ENCODE data around the gene PRDM2. TPM values are rescaled to one million over a fixed set of nuclear protein-coding genes. Genes with fewer than 3 reads are reported as not detected.

Gene PRDM2
- total and polyA plus RNA-seq, 2 of the 13 experiments (the other 11 are each of a cell fraction or from before 2014, with no cell fraction given) = 4.0 to 6.5 TPM

GRCh38 chr1:13869172-13869797 is 169.3 kb downstream of the PRDM2 start:
- BruUV-seq (replicated peaks) = no TSS peak
- no peak overlapping the region for H2AFZ ChIP-seq (ENCODE audit: low read length)
- no peak overlapping the region for H3K4me2 ChIP-seq (ENCODE audit: low read depth, low read length)
- H3K79me2 ChIP-seq (ENCODE audit: insufficient read depth, low read length) = no peaks in the 10 kb centered on the region
- no peaks in the 10 kb centered on the region for H3K9me3 ChIP-seq (ENCODE audit: low read length)
- no peaks in the 10 kb centered on the region for H4K20me1 ChIP-seq (ENCODE audit: insufficient read depth, low read length)
- in situ Hi-C loops (cut with HindIII; ENCODE audit: extremely low pct_ligation_motif_present, low pct_unique_long_range_greater_than_20kb) (no loop called here), intact Hi-C loops (cut with micrococcal nuclease; ENCODE audit: unreplicated experiment) (no loop called here)
- ATAC-seq = no peak
- H3K36me3 ChIP-seq (replicated peaks in 1 of 2; ENCODE audit: control insufficient read depth in 1 of 2, insufficient read depth in 2 of 2, low read length in 2 of 2) = no peaks in the 10 kb centered on the region
- 22% methylated on average over 7 of the region's 7 CpGs for WGBS (ENCODE audit: low lambda C conversion rate)
- H3K4me3 ChIP-seq (replicated peaks in 1 of 3; ENCODE audit: insufficient read depth in 1 of 3, low read depth in 2 of 3, low read length in 3 of 3) = no peak overlapping the region
- FAIRE-seq = no peak
- no peaks in the 10 kb centered on the region for H3K4me1 ChIP-seq (ENCODE audit: insufficient read depth, low read length)
- H3K27me3 ChIP-seq (ENCODE audit: control insufficient read depth in 1 of 2, insufficient read depth in 2 of 2, low read length in 2 of 2) = peaks cover 0 to 6% of the 10 kb centered on the region in 2 experiments; a peak in 2 of 5 replicates
- H3K27ac ChIP-seq (ENCODE audit: extremely low read length, insufficient read depth, low read length) = no peak overlapping the region
- ChIA-PET POLR2A (no interaction called here), CTCF (ENCODE audit: low intra/inter-chr PET ratio, low total read pairs) (no interaction called here)
- DNase-seq (ENCODE audit: low spot score) = no peak
- no peak overlapping the region for H3K9ac ChIP-seq (ENCODE audit: insufficient read depth, low read depth, low read length)
- no peak for TF ChIP-seq ZNF30 (CRISPR knock-in tag; IDR thresholded peaks at IDR 0.05)
- TF ChIP-seq KMT2A (CRISPR knock-in tag; IDR thresholded peaks at IDR 0.05) = no peak
- no peak for TF ChIP-seq ZXDC (CRISPR knock-in tag; IDR thresholded peaks at IDR 0.05)
- no peak for TF ChIP-seq MBNL3 (CRISPR knock-in tag; conservative IDR thresholded peaks at IDR 0.05)

- Histone ChIP-seq H3K9me3 (ENCODE audit: low read length) (no peaks in the 10 kb centered on the region), H3K79me2 (ENCODE audit: insufficient read depth, low read length) (no peaks in the 10 kb centered on the region), H3K4me1 (ENCODE audit: insufficient read depth, low read length) (no peaks in the 10 kb centered on the region), H3K9ac (ENCODE audit: insufficient read depth, low read depth, low read length) (no peak overlapping the region), H2AFZ (ENCODE audit: low read length) (no peak overlapping the region), H3K4me2 (ENCODE audit: low read depth, low read length) (no peak overlapping the region), H3K4me3 (replicated peaks in 1 of 3; ENCODE audit: insufficient read depth in 1 of 3, low read depth in 2 of 3, low read length in 3 of 3) (no peak overlapping the region), H3K27me3 (ENCODE audit: control insufficient read depth in 1 of 2, insufficient read depth in 2 of 2, low read length in 2 of 2) (peaks cover 0 to 5% of the 10 kb centered on the region in 2 experiments; a peak in 2 of 5 replicates), H3K27ac (ENCODE audit: extremely low read length, insufficient read depth, low read length) (no peak overlapping the region), H4K20me1 (ENCODE audit: insufficient read depth, low read length) (no peaks in the 10 kb centered on the region), H3K36me3 (replicated peaks in 1 of 2; ENCODE audit: control insufficient read depth in 1 of 2, insufficient read depth in 2 of 2, low read length in 2 of 2) (no peaks in the 10 kb centered on the region)
- WGBS (ENCODE audit: low lambda C conversion rate) = 2% methylated on average over 2 of the region's 2 CpGs
- CTCF ChIA-PET (ENCODE audit: low intra/inter-chr PET ratio, low total read pairs) = no interaction called here
- FAIRE-seq = no peak
- ATAC-seq = no peak
- no TSS peak for BruUV-seq (replicated peaks)
- peak; percentile 3 for DNase-seq (ENCODE audit: low spot score)
- POLR2A ChIA-PET = no interaction called here
- intact Hi-C loops (cut with micrococcal nuclease; ENCODE audit: unreplicated experiment) = no loop called here
- in situ Hi-C loops (cut with HindIII; ENCODE audit: extremely low pct_ligation_motif_present, low pct_unique_long_range_greater_than_20kb) = no loop called here
- TF ChIP-seq ZFP90 (CRISPR knock-in tag; IDR thresholded peaks at IDR 0.05; ENCODE audit: borderline replicate concordance) (no peak), ZNF264 (CRISPR knock-in tag; IDR thresholded peaks at IDR 0.05) (no peak), MAX (IDR thresholded peaks at IDR 0.05) (no peak), TAF1 (CRISPR knock-in tag; IDR thresholded peaks at IDR 0.05) (no peak), ZSCAN30 (CRISPR knock-in tag; IDR thresholded peaks at IDR 0.05) (no peak), ZNF788 (CRISPR knock-in tag; IDR thresholded peaks at IDR 0.05; ENCODE audit: borderline replicate concordance) (no peak), SP5 (CRISPR knock-in tag; IDR thresholded peaks at IDR 0.05; ENCODE audit: borderline replicate concordance, low read depth) (no peak)
- TF ChIP-seq, protein P1, sequence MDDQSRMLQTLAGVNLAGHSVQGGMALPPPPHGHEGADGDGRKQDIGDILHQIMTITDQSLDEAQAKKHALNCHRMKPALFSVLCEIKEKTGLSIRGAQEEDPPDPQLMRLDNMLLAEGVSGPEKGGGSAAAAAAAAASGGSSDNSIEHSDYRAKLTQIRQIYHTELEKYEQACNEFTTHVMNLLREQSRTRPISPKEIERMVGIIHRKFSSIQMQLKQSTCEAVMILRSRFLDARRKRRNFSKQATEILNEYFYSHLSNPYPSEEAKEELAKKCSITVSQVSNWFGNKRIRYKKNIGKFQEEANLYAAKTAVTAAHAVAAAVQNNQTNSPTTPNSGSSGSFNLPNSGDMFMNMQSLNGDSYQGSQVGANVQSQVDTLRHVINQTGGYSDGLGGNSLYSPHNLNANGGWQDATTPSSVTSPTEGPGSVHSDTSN (CRISPR knock-in tag; IDR thresholded peaks at IDR 0.05; ENCODE audit: borderline replicate concordance) = no peak
- TF ChIP-seq, protein P2, sequence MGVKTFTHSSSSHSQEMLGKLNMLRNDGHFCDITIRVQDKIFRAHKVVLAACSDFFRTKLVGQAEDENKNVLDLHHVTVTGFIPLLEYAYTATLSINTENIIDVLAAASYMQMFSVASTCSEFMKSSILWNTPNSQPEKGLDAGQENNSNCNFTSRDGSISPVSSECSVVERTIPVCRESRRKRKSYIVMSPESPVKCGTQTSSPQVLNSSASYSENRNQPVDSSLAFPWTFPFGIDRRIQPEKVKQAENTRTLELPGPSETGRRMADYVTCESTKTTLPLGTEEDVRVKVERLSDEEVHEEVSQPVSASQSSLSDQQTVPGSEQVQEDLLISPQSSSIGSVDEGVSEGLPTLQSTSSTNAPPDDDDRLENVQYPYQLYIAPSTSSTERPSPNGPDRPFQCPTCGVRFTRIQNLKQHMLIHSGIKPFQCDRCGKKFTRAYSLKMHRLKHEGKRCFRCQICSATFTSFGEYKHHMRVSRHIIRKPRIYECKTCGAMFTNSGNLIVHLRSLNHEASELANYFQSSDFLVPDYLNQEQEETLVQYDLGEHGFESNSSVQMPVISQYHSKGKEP (CRISPR knock-in tag; IDR thresholded peaks at IDR 0.05) = no peak
Measured at GRCh38 chr1:13871413-13871812, 171.4 kb downstream of the PRDM2 start.

Measured in HepG2 (cell line).